ENCODE measurements around the gene SRGAP1.
"Not testable (repeated sequence)": the region's sequence is repeated elsewhere in the genome, so short reads cannot be mapped to it uniquely, and the experiment has no call there.

The SRGAP1 gene

DNA sequence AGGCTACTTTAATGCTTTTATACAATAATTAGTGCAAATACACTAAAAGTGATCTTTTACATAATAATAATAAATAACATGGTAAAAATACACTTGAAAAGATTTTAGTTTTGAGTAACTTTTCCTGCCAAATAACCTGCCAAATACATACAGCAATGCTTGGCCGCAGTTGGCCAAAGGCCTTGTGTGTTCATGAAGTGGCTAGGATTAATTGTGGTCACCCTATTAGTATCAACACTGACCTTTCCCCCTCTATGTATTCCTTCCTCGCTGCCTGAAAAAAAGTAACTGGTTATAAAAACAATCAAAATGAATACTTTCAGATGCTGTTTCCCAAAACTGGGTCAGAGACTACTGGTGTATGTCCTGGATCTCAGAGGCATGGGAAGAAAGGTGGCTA, 343.3 kb downstream of the SRGAP1 start:
- ChIA-PET CTCF (no interaction called here), POLR2A (no interaction called here)
- no peak for DNase-seq (ENCODE audit: extremely low spot score)
- TF ChIP-seq, protein P1, sequence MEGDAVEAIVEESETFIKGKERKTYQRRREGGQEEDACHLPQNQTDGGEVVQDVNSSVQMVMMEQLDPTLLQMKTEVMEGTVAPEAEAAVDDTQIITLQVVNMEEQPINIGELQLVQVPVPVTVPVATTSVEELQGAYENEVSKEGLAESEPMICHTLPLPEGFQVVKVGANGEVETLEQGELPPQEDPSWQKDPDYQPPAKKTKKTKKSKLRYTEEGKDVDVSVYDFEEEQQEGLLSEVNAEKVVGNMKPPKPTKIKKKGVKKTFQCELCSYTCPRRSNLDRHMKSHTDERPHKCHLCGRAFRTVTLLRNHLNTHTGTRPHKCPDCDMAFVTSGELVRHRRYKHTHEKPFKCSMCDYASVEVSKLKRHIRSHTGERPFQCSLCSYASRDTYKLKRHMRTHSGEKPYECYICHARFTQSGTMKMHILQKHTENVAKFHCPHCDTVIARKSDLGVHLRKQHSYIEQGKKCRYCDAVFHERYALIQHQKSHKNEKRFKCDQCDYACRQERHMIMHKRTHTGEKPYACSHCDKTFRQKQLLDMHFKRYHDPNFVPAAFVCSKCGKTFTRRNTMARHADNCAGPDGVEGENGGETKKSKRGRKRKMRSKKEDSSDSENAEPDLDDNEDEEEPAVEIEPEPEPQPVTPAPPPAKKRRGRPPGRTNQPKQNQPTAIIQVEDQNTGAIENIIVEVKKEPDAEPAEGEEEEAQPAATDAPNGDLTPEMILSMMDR (IDR thresholded peaks at IDR 0.05; ENCODE audit: control extremely low read depth, extremely low read depth, low read depth, missing control alignments): no peak

DNA sequence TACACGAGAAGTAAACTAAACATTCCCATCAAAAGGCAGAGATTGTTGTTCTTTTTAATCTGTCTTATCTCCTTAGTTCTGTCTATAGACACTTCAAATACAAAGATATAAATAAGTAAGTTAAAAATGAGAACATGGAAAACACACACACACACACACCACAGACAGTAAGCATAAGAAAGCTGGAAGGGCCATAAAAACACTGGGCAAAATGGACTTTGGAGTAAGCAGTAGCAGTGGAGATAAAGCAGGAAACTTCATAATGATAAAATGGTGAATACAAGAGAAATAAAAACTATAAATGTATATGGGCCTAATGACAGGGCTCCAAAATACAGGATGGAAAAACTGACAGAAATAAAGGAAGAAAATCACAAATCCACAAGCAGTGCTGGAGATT, 345.0 kb downstream of the SRGAP1 start:
- TF ChIP-seq, protein P1 (IDR thresholded peaks at IDR 0.05; ENCODE audit: control extremely low read depth, extremely low read depth, low read depth, missing control alignments): no peak
- DNase-seq (ENCODE audit: extremely low spot score): no peak
- POLR2A ChIA-PET: no interaction called here
- CTCF ChIA-PET: no interaction called here

DNA sequence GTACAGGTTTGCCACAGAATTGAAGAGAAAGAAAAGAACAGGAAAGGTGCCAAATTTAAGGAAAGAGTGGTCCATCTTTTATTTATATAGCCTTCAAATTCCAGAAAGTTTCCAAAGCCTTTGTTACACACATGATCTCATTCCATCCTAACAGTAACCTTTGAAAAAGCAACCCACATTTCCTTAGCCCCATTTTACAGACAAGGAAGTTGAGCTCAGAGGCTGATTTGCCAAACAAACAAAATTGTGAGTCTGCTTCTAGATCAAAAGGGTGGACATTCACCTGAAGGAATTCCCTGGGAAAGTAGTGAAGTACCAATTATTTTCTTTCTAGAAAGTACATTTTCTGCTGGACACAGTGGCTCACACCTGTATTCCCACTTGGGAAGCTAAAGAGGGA, 345.6 kb downstream of the SRGAP1 start:
- DNase-seq (ENCODE audit: extremely low spot score): no peak
- ChIA-PET CTCF (no interaction called here), POLR2A (no interaction called here)
- TF ChIP-seq, protein P1 (IDR thresholded peaks at IDR 0.05; ENCODE audit: control extremely low read depth, extremely low read depth, low read depth, missing control alignments): no peak

DNA sequence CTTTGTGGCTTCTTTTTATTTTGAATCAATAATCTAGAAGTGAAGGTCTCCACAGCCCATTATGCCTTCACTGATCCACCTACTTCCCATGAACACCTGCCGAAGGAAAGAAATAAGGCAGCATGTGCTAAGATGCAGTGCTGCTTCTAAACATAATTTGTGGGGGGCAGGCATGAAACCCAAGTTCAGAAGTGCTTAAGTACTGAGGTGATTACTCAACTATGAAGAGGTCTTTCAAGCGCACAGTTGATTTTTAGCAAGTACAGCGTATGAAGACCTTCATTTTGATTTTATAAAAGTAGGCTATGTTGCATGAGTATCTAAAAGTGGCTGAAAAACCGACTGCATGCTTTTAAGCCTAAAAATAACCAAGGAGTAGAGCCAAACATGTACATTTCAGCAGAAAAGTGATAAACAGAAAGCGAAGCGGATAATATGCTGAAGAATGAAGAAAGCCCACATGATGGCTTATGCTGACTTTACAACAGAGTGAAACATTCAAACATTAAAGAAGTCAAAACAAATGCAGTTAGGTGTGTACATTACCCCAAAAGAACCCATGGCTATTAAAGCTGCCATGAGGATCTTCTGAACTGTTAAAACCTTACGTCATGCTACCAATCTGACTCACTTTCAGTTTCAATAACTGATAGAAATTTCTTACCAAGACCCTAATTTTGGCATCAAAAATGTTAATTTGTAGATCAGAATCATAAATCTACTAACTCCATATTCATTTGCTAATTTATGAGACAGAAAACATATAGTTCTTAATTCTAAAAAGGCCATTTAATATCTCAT, 348.3 kb downstream of the SRGAP1 start:
- POLR2A ChIA-PET: no interaction called here
- CTCF ChIA-PET: no interaction called here
- TF ChIP-seq, protein P1 (IDR thresholded peaks at IDR 0.05; ENCODE audit: control extremely low read depth, extremely low read depth, low read depth, missing control alignments): no peak
- DNase-seq (ENCODE audit: extremely low spot score): peak; percentile 57

DNA sequence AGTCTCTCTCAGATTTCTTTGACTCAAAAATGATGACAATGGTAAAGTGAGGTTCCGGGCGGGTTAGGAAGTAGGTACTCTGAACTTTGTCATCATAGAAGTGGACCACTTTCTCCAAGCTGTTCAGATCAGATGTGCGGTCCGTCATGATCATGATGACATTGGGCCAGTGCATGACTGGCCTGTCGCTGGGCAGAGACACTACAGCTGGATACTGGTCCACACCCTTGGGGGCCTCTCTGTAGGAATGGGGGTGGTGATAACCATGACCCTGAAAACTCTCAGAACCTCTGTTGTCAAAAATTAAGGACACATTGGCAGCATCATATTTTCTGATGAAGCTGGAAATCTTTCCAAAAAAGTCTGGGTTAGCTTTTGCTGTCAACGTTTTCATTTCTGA, 349.4 kb downstream of the SRGAP1 start:
- POLR2A ChIA-PET: no interaction called here
- TF ChIP-seq, protein P1 (IDR thresholded peaks at IDR 0.05; ENCODE audit: control extremely low read depth, extremely low read depth, low read depth, missing control alignments): no peak

DNA sequence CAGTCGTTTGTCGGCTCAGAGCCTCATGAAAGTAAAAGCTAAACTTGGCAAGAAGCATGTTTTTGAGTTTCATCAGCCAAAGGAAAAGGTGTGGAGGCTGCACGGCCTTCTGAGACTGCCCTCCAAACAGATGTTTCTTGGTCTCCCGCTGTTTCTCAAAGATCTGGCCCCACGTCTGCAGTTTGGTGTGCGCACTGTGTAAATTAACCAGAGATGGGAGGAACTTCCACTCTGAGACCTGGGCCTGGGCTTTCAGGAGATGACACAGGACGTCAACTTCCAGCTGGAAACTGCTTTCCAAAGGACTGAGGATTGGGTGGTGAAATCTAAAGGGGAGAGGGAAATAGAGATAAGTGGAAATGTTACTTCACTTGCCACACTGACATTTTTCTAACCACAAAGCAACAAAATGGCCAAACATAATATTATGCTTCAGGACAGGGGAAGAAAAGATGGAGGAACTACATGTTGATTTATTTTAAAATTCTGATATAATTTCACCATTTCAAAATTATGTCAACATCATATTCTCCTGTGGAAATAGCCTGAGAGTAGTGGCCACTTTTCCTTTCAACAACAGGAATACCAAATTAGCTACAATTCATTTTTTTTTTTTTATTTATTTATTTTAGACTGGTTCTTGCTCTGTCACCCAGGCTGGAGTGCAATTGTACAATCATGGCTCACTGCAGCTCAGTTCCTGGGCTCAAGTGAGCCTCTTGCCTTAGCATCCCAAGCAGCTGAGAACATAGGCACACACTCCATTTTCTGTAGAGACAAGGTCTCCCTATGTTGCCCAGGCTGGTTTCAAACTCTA, 350.0 kb downstream of the SRGAP1 start:
- TF ChIP-seq, protein P1 (IDR thresholded peaks at IDR 0.05; ENCODE audit: control extremely low read depth, extremely low read depth, low read depth, missing control alignments): no peak
- ChIA-PET CTCF (no interaction called here), POLR2A (no interaction called here)
- no peak for DNase-seq (ENCODE audit: extremely low spot score)

More for the DNA sequence above, 349.4 kb downstream of the SRGAP1 start:
- CTCF ChIA-PET: no interaction called here
- DNase-seq (ENCODE audit: extremely low spot score): no peak

DNA sequence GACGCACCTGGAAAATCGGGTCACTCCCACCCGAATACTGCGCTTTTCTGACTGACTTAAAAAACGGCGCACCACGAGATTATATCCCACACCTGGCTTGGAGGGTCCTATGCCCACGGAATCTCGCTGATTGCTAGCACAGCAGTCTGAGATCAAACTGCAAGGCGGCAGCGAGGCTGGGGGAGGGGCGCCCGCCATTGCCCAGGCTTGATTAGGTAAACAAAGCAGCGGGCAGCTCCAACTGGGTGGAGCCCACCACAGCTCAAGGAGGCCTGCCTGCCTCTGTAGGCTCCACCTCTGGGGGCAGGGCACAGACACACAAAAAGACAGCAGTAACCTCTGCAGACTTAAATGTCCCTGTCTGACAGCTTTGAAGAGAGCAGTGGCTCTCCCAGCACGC, 351.3 kb downstream of the SRGAP1 start:
- POLR2A ChIA-PET; DNase-seq (ENCODE audit: extremely low spot score); CTCF ChIA-PET: not testable (repeated sequence)

Measured in GM10248 (cell line).